Transverse colon (tissue), 4 donors: ENCODE results near the gene OCA2.

ENCODE experiments used
- POLR2A ChIP-seq: fragments of 450-650 bp; IDR thresholded peaks from one replicate; pipeline ENCODE4 v1.6.1; 2016; ENCODE audit warnings: antibody characterized with exemption, mild to moderate bottlenecking, moderate library complexity
- POLR2AphosphoS5 ChIP-seq, 3 donors: sonication (generic); formaldehyde crosslinking; IDR thresholded peaks; one replicate each; pipeline ENCODE4 v1.6.1; 2016; ENCODE audit warnings: antibody characterized with exemption in 3 of 3
- TF ChIP-seq, protein P1 (sequence below), 5 experiments: fragments of 200-600 bp in 3 of 5; fragments of 450-650 bp in 2 of 5; sonication (generic) in 3 of 5; IDR thresholded peaks; 1 replicate in 2 of 5; 2 replicates in 3 of 5; pipeline ENCODE4 v1.5.1; 2016 to 2017; ENCODE audit warnings: antibody characterized with exemption in 5 of 5, inconsistent platforms in 3 of 5, mild to moderate bottlenecking in 2 of 5, moderate library complexity in 1 of 5

- TF ChIP-seq, protein P1, sequence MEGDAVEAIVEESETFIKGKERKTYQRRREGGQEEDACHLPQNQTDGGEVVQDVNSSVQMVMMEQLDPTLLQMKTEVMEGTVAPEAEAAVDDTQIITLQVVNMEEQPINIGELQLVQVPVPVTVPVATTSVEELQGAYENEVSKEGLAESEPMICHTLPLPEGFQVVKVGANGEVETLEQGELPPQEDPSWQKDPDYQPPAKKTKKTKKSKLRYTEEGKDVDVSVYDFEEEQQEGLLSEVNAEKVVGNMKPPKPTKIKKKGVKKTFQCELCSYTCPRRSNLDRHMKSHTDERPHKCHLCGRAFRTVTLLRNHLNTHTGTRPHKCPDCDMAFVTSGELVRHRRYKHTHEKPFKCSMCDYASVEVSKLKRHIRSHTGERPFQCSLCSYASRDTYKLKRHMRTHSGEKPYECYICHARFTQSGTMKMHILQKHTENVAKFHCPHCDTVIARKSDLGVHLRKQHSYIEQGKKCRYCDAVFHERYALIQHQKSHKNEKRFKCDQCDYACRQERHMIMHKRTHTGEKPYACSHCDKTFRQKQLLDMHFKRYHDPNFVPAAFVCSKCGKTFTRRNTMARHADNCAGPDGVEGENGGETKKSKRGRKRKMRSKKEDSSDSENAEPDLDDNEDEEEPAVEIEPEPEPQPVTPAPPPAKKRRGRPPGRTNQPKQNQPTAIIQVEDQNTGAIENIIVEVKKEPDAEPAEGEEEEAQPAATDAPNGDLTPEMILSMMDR (IDR thresholded peaks at IDR 0.05), result no peak
- TF ChIP-seq POLR2AphosphoS5 (IDR thresholded peaks at IDR 0.05) (no peak), POLR2A (no peak)
Observed at GRCh38 chr15:27826902-27827714, 272.0 kb downstream of the OCA2 start.
